ENCODE results near the gene ZNF282.

DNA sequence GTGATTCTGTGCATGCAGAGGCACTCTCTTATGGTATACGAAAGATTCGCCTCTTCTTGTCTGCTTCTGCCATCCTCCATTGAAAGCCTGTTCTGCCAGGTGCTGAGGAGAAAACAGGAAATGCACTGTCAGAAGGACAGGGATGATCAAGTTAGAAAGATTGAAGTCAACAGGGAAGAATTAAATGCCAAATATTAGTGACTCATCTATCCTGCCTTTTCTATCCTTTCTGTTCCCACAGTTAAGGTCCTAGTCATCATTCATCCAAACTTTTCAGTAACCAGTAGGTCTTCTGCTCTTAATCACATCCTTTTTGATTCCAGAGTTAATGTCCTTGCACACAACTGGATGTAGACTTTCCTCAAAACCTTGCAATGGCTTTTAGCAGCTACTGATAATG, 61.8 kb downstream of the ZNF282 start:
- TF ChIP-seq GATA1 (IDR thresholded peaks at IDR 0.05; ENCODE audit: low read depth, low read length) (no peak), POLR2A (IDR thresholded peaks at IDR 0.05; ENCODE audit: low read length) (no peak)
